Measurements from ENCODE around the gene LRRC52. TPM values are rescaled to one million over a fixed set of nuclear protein-coding genes. Genes with fewer than 3 reads are reported as not detected.
A peak's percentile ranks its signal among the peaks of the same experiment; 100 is the strongest.

Gene LRRC52
- total RNA-seq, 4 donors from 2014 or later = not detected

DNA sequence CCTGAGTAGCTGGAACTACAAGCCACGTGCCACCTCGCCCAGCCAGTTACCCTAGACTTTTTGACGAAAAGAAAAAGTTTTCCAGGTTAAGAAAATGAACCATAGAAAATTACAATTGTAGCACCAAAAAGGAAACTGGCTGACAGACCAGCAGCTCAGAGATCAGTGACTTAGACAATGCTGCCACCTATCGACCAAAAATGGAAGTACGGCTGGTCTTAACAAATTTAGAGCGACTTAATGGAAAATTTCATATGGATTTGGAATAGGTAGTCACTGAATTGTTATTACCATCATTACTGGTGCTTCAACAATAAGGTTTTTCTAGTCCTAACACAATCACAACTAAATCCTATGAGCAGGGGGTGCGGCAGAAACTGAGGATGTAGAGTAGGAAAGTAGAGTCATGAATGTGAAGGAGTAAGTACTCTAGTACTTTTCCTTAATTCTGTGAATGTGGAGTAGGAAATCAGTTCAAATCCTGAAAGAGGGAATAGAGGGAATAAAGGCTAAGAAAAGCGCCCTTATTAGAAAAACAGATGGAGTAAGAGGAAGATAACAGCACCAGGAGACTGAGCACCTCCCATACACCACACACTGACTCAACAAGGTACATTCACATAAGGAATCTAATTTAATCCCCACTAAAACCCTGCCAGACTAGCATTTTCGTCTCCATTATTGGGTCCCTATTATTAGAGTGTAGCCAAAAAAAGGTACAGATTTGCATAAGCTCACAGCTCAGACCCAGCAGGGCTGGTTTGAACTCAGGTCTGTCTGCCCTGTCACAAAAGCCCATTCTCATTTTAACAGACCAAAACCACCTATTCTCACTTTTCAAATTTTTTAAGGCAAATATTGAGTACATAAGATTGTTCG, 49.4 kb downstream of the LRRC52 start:
- WGBS = 1% methylated on average over 10 of the region's 10 CpGs

DNA sequence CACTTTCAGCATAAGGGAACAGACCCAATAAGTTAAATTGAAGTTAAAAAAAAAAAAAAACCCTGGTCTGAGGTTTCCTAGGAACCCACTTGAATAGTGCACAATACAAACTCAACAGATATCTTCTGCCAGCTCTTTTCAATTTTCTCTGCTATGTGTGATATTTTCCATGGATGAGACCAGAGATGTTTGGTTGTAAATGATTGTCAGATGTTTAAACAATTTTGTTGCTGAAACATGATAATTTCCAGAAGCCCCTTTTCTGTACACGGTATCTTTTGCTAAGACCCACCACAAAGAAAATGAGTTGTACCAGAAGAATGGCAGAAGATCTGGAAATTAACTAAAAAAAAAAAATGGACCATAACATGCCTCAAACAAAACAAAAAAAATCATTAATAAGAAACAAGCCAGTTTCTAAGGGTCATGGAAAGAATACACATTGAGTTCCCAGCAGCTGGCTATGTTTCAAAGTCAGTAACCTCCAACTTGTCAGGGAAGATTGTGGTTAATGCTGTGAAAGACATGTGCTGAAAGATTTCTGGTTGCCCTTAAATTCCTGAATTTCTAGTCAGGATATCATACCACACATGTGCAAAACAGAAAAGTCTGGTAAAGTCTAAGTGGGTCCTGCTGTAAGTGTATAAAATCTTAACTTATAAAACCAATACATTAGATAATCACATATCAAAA, 51.6 kb downstream of the LRRC52 start:
- Histone ChIP-seq H3K27me3 (peaks cover 4% of the 10 kb centered on the region), H3K4me1 (peaks cover 17% of the 10 kb centered on the region), H3K9me3 (no peaks in the 10 kb centered on the region), H3K36me3 (no peaks in the 10 kb centered on the region), H3K4me3 (no peak overlapping the region), H3K27ac (peak overlapping the region; percentile 37)
- no peak for TF ChIP-seq CTCF (IDR thresholded peaks at IDR 0.05)
- TF ChIP-seq POLR2A (IDR thresholded peaks at IDR 0.05) = no peak
- TF ChIP-seq POLR2AphosphoS5 (IDR thresholded peaks at IDR 0.05) = no peak
- no peak for TF ChIP-seq EP300 (IDR thresholded peaks at IDR 0.05)
- WGBS = 56% methylated on average over 1 of the region's 1 CpG
- no peak for DNase-seq (ENCODE audit: low spot score in 2 of 2)

More for the DNA sequence above, 49.4 kb downstream of the LRRC52 start:
- Histone ChIP-seq H3K4me1 (peaks cover 11% of the 10 kb centered on the region), H3K4me3 (no peak overlapping the region), H3K36me3 (no peaks in the 10 kb centered on the region), H3K27ac (no peak overlapping the region), H3K9me3 (no peaks in the 10 kb centered on the region), H3K27me3 (peaks cover 4% of the 10 kb centered on the region)
- DNase-seq (ENCODE audit: low spot score in 2 of 2) = peak; percentile 81 to 85
- no peak for TF ChIP-seq POLR2AphosphoS5 (IDR thresholded peaks at IDR 0.05)
- TF ChIP-seq POLR2A (IDR thresholded peaks at IDR 0.05) = no peak
- peak; percentile 86 to 97 for TF ChIP-seq CTCF (IDR thresholded peaks at IDR 0.05)

DNA sequence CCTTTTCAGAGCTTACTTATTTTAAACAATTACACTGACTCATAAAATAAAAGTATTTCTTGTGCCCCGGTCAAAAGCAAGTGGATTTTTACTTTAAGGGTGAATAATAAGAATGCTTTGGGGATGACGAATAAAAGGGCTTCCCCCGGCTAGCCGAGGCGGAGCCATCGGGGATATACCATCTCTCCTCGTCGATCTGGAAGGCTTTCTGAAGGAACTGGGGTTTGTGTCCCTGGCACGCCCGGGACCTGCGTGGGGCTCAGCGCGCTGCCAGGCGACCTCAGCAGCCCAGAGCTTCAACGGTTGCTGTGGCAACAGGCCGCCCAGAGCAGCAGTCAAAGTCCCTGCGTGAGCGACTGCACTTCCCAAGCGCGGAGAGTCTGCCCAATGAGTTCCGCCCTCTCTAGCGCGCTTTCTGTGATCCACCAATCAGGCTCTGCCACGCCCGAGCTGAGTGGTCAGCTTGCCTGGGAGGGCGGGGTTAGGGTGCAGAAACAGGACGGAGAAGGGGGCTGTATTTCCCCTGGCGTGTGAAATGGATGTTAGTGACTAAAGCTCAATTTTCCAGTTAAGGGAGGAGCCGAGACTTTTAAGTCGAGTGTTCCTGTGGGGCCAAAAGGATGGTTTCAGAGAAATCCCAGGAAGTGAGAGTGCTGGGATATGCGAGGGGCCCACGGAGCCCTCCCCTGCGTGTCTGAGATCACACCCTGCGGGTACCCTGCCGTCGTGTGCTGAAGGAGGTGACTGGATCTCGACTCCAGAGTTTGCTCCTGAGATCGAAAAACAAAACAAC, 54.3 kb downstream of the LRRC52 start:
- WGBS = under 1% methylated on average over 28 of the region's 38 CpGs
- DNase-seq (ENCODE audit: low spot score in 2 of 2) = peak; percentile 97 to 98
- H3K4me1 ChIP-seq = peaks cover 24% of the 10 kb centered on the region
- TF ChIP-seq POLR2AphosphoS5 (IDR thresholded peaks at IDR 0.05) = peak in 1 of 3 donors; percentile 24
- TF ChIP-seq CTCF (IDR thresholded peaks at IDR 0.05) = no peak
- no peak for TF ChIP-seq EP300 (IDR thresholded peaks at IDR 0.05)
- TF ChIP-seq POLR2A (IDR thresholded peaks at IDR 0.05) = peak in 1 of 2 donors; percentile 20
- peak overlapping the region; percentile 47 for H3K4me3 ChIP-seq
- no peaks in the 10 kb centered on the region for H3K9me3 ChIP-seq
- peak overlapping the region; percentile 10 for H3K27ac ChIP-seq
- no peaks in the 10 kb centered on the region for H3K36me3 ChIP-seq
- H3K27me3 ChIP-seq = peaks cover 4% of the 10 kb centered on the region

DNA sequence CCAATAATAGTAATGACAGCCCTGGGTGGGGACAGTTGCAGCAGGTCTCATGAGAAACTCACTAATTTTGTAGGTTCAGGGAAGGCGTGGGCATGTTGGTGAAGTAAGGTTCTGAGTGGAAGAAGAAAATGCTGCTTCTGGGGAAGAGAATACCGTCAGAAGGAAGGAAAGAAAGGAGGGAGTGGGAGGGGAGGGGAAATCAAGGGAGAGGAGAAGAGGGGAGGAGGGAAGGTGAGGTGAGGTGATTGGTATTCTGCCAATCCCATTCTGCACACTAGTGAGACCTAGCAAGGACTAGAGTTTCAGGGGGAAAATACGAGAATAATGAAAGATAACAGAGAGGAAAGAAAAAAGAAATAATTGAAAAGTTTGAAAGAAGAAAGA, 54.9 kb downstream of the LRRC52 start:
- H3K4me3 ChIP-seq = peak overlapping the region; percentile 47
- WGBS = 17% methylated on average over 3 of the region's 3 CpGs
- H3K36me3 ChIP-seq = no peaks in the 10 kb centered on the region
- no peaks in the 10 kb centered on the region for H3K27me3 ChIP-seq
- TF ChIP-seq CTCF (IDR thresholded peaks at IDR 0.05) = no peak
- TF ChIP-seq POLR2AphosphoS5 (IDR thresholded peaks at IDR 0.05) = no peak
- TF ChIP-seq POLR2A (IDR thresholded peaks at IDR 0.05) = no peak
- TF ChIP-seq EP300 (IDR thresholded peaks at IDR 0.05) = no peak
- peak overlapping the region; percentile 10 for H3K27ac ChIP-seq
- H3K4me1 ChIP-seq = peaks cover 24% of the 10 kb centered on the region
- DNase-seq (ENCODE audit: low spot score in 2 of 2) = no peak
- no peaks in the 10 kb centered on the region for H3K9me3 ChIP-seq

Measured in suprapubic skin (tissue), 4 donors.